Posterior cingulate gyrus (tissue), 11 donors: Measurements from ENCODE around the gene RAB35.

ENCODE experiments used
- DNase-seq, 10 donors: peaks; one replicate each; pipeline versions ENCODE4 v3.0.0 to v3.0.0-alpha.2; 2020 to 2021; ENCODE audit warnings: mixed read lengths in 3 of 10
- intact Hi-C: fragments of 100-400 bp; cut with DNase I; formaldehyde crosslinking; loops from one replicate; pipeline ENCODE4 v1.15.1; 2023

The RAB35 gene

GRCh38 chr12:120134307-120134980 is 17.9 kb upstream of the RAB35 start:
- intact Hi-C loops, result no loop called here

GRCh38 chr12:120132863-120133385 is 16.4 kb upstream of the RAB35 start:
- DNase-seq, result no peak

More at GRCh38 chr12:120134307-120134980, 17.9 kb upstream of the RAB35 start:
- DNase-seq, result no peak

GRCh38 chr12:120132054-120132836 is 15.7 kb upstream of the RAB35 start:
- DNase-seq, result no peak
- intact Hi-C loops, result no loop called here

More at GRCh38 chr12:120132863-120133385, 16.4 kb upstream of the RAB35 start:
- intact Hi-C loops, result no loop called here

GRCh38 chr12:120131116-120131515 is 14.6 kb upstream of the RAB35 start:
- intact Hi-C loops, result no loop called here

GRCh38 chr12:120130011-120130410 is 13.5 kb upstream of the RAB35 start:
- intact Hi-C loops, result no loop called here
- DNase-seq, result no peak

More at GRCh38 chr12:120131116-120131515, 14.6 kb upstream of the RAB35 start:
- no peak for DNase-seq

GRCh38 chr12:120126635-120127005 is 10.1 kb upstream of the RAB35 start:
- intact Hi-C loops, result no loop called here
- DNase-seq, result peak in 1 of 10 donors; percentile 30

- intact Hi-C loops, result no loop called here
- DNase-seq, result no peak
Measured at GRCh38 chr12:120125792-120126634, 9.5 kb upstream of the RAB35 start.

GRCh38 chr12:120125029-120125428 is 8.5 kb upstream of the RAB35 start:
- intact Hi-C loops, result no loop called here
- no peak for DNase-seq

- no peak for DNase-seq
- intact Hi-C loops, result no loop called here
Measured at GRCh38 chr12:120121766-120122293, 5.3 kb upstream of the RAB35 start.

GRCh38 chr12:120121343-120121742 is 4.8 kb upstream of the RAB35 start:
- DNase-seq, result no peak
- intact Hi-C loops, result no loop called here

GRCh38 chr12:120119271-120119973 is 2.9 kb upstream of the RAB35 start:
- intact Hi-C loops, result no loop called here
- DNase-seq, result peak in 1 of 10 donors; percentile 63

- intact Hi-C loops, result no loop called here
- no peak for DNase-seq
Measured at GRCh38 chr12:120118321-120119061, 1.9 kb upstream of the RAB35 start.

GRCh38 chr12:120117961-120118320 is 1.4 kb upstream of the RAB35 start:
- intact Hi-C loops, result loop anchor here (2.0 kb wide), 1 partner anchor 31 kb away; no protein-coding TSS in a partner anchor
- no peak for DNase-seq

- peak; percentile 63 to 98 (median 88) for DNase-seq
- intact Hi-C loops, result loop anchor here (2.0 kb wide), 1 partner anchor 30 kb away; no protein-coding TSS in a partner anchor
Measured at GRCh38 chr12:120116792-120117651, 469 bp upstream of the RAB35 start.

- no peak for DNase-seq
- intact Hi-C loops, result loop anchor here (2.0 kb wide), 1 partner anchor 29 kb away; no protein-coding TSS in a partner anchor
Measured at GRCh38 chr12:120115692-120116440, 687 bp downstream of the RAB35 start.

GRCh38 chr12:120115066-120115465 is 1.5 kb downstream of the RAB35 start:
- no peak for DNase-seq
- intact Hi-C loops, result no loop called here
